Measurements from ENCODE around the gene PARP12. TPM values are rescaled to one million over a fixed set of nuclear protein-coding genes. Genes with fewer than 3 reads are reported as not detected.
"Not testable (repeated sequence)": the region's sequence is repeated elsewhere in the genome, so short reads cannot be mapped to it uniquely, and the experiment has no call there.

Gene PARP12
- total RNA-seq: 100 to 1,000 TPM; 121 to 184 (median 156) TPM

GRCh38 chr7:140062528-140063299 is at the start of gene PARP12:
Gene PARP12 (minus strand): TSS chr7:140062951. CDS start chr7:140062847, 104 bp downstream.
- Histone ChIP-seq H3K27me3 (no peaks in the 10 kb centered on the region), H3K27ac (peak within 1 kb of the TSS; percentile 80 to 96 (median 96)), H3K4me3 (peak within 1 kb of the TSS; percentile 51 to 95 (median 82)), H3K4me1 (peaks cover 3 to 38% (median 13%) of the 10 kb centered on the region in 4 donors), H3K36me3 (no peaks in the 10 kb centered on the region), H3K9me3 (peaks cover 0 to 4% (median 0%) of the 10 kb centered on the region in 4 donors)
- DNase-seq: peak; percentile 92 to 97 (median 96)
- TF ChIP-seq POLR2A (IDR thresholded peaks at IDR 0.05): peak; percentile 77 to 86
- TF ChIP-seq, protein P1, sequence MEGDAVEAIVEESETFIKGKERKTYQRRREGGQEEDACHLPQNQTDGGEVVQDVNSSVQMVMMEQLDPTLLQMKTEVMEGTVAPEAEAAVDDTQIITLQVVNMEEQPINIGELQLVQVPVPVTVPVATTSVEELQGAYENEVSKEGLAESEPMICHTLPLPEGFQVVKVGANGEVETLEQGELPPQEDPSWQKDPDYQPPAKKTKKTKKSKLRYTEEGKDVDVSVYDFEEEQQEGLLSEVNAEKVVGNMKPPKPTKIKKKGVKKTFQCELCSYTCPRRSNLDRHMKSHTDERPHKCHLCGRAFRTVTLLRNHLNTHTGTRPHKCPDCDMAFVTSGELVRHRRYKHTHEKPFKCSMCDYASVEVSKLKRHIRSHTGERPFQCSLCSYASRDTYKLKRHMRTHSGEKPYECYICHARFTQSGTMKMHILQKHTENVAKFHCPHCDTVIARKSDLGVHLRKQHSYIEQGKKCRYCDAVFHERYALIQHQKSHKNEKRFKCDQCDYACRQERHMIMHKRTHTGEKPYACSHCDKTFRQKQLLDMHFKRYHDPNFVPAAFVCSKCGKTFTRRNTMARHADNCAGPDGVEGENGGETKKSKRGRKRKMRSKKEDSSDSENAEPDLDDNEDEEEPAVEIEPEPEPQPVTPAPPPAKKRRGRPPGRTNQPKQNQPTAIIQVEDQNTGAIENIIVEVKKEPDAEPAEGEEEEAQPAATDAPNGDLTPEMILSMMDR (IDR thresholded peaks at IDR 0.05): peak in 2 of 6 experiments; percentile 4 to 5

DNA sequence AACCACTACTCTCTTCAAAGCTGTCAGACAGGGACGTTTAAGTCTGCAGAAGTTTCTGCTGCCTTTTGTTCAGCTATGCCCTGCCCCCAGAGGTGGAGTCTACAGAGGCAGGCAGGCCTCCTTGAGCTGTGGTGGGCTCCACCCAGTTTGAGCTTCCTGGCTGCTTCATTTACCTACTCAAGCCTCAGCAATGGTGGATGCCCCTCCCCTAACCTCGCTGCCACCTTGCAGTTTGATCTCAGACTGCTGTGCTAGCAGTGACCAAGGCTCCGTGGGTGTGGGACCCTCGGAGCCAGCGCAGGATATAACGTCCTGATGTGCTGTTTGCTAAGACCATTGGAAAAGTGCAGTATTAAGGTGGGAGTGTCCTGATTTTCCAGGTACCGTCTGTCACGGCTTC is 46.0 kb upstream of the PARP12 start:
- not testable (repeated sequence) for H3K4me3 ChIP-seq, H3K4me1 ChIP-seq, DNase-seq, H3K9me3 ChIP-seq, H3K27me3 ChIP-seq, H3K27ac ChIP-seq
- H3K36me3 ChIP-seq: peaks cover 0 to 58% (median 0%) of the 10 kb centered on the region in 3 donors

DNA sequence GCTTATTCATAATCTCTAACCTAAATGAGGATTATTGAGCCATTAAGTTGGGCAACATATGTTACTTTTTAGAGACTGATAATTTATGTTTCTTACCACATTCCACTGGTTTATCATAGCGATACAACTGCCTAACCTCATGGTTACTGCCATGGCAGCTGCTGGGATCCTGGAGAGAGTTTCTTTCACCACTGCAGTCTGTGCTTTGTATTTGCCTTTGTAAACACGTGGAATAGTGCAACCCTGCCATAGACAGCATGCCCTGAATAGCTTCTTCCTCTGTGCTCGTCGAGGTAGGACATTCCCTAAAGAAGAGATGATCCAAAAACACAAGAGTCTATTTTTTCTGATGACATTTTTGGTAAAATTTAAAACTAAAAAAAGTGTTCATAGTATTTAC is 33.7 kb upstream of the PARP12 start:
- Histone ChIP-seq H3K4me1 (no peaks in the 10 kb centered on the region), H3K27me3 (no peaks in the 10 kb centered on the region), H3K4me3 (no peak overlapping the region), H3K9me3 (no peaks in the 10 kb centered on the region), H3K27ac (no peak overlapping the region), H3K36me3 (peaks cover 0 to 95% (median 4%) of the 10 kb centered on the region in 3 donors)
- TF ChIP-seq, protein P1 (IDR thresholded peaks at IDR 0.05): no peak
- TF ChIP-seq POLR2A (IDR thresholded peaks at IDR 0.05): no peak
- DNase-seq: no peak

DNA sequence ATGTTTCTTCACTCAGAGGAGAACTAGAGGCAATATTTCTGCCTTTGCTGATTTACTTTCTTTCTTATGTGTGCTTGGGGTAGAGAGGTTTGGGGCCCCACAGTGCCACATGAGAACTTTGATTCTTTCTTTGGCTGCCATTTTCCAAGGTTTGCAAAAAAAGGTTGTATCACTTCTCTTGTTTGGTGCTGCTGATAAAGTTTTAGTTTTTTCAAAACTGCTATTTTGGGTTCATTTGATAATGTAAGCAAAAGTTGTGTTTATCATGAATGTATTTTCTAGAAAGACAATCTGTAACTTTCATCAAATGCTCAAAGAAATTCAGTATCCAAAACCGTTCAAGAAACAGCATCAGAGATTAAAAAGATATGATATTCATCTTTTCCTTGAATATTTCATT is 30.6 kb upstream of the PARP12 start:
- H3K27ac ChIP-seq: no peak overlapping the region
- TF ChIP-seq, protein P1 (IDR thresholded peaks at IDR 0.05): no peak
- TF ChIP-seq POLR2A (IDR thresholded peaks at IDR 0.05): no peak
- no peaks in the 10 kb centered on the region for H3K27me3 ChIP-seq
- peaks cover 0 to 91% (median 4%) of the 10 kb centered on the region in 3 donors for H3K36me3 ChIP-seq
- no peak for DNase-seq
- no peak overlapping the region for H3K4me3 ChIP-seq
- H3K9me3 ChIP-seq: no peaks in the 10 kb centered on the region
- H3K4me1 ChIP-seq: no peaks in the 10 kb centered on the region

- H3K9me3 ChIP-seq: no peaks in the 10 kb centered on the region
- H3K27me3 ChIP-seq: no peaks in the 10 kb centered on the region
- H3K27ac ChIP-seq: no peak overlapping the region
- H3K4me3 ChIP-seq: no peak overlapping the region
- H3K36me3 ChIP-seq: peaks cover 0 to 28% (median 0%) of the 10 kb centered on the region in 3 donors
- DNase-seq: no peak
- no peaks in the 10 kb centered on the region for H3K4me1 ChIP-seq
- TF ChIP-seq POLR2A (IDR thresholded peaks at IDR 0.05): no peak
- TF ChIP-seq, protein P1 (IDR thresholded peaks at IDR 0.05): no peak
These were observed 22.7 kb upstream of the PARP12 start for GRCh38 chr7:140085447-140085846.

DNA sequence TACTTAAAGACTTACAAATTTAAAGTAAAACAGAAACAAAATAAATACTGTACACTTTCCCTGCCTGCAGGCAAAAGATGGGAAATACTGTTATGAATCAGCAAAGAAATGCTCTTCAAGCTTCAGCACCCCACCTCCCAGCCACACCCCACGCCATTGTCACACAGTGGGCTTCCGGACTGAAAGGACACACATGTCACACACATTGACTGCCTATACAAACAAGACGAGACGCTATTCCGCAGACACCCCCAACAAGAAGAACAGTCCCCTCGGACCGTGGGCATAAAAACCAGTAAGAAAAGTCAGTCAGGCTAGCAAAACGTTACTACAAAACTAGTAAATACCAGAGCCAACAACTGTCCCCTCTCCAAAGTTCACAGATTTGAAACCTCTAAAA is 22.2 kb upstream of the PARP12 start:
- peaks cover 0 to 24% (median 0%) of the 10 kb centered on the region in 3 donors for H3K36me3 ChIP-seq
- H3K27me3 ChIP-seq: no peaks in the 10 kb centered on the region
- no peaks in the 10 kb centered on the region for H3K9me3 ChIP-seq
- no peaks in the 10 kb centered on the region for H3K4me1 ChIP-seq
- peak in 2 of 3 donors; percentile 64 to 73 for DNase-seq
- no peak overlapping the region for H3K4me3 ChIP-seq
- TF ChIP-seq, protein P1 (IDR thresholded peaks at IDR 0.05): no peak
- no peak for TF ChIP-seq POLR2A (IDR thresholded peaks at IDR 0.05)
- no peak overlapping the region for H3K27ac ChIP-seq
